IPS DF 19.7 (cell line): ENCODE data around the gene TOMM7.
A peak's percentile ranks its signal among the peaks of the same experiment; 100 is the strongest.

Source experiments
- DNase-seq: peaks from one replicate; pipeline ENCODE4 v3.0.0-alpha.2; 2013; ENCODE audit warnings: low read depth, low spot score

The TOMM7 gene

GRCh38 chr7:22822486-22823141 is at the start of gene TOMM7:
Gene TOMM7 (minus strand): TSS chr7:22822849. CDS start chr7:22822779, 70 bp downstream.
- peak; percentile 96 for DNase-seq

- no peak for DNase-seq
These were observed 49.6 kb upstream of the TOMM7 start for GRCh38 chr7:22872096-22872807.

GRCh38 chr7:22871661-22872060 is 49.0 kb upstream of the TOMM7 start:
- DNase-seq: no peak

GRCh38 chr7:22868509-22868908 is 45.9 kb upstream of the TOMM7 start:
- no peak for DNase-seq

GRCh38 chr7:22867589-22867988 is 44.9 kb upstream of the TOMM7 start:
- no peak for DNase-seq

GRCh38 chr7:22867003-22867402 is 44.4 kb upstream of the TOMM7 start:
- no peak for DNase-seq

GRCh38 chr7:22865602-22865960 is 42.9 kb upstream of the TOMM7 start:
- no peak for DNase-seq

GRCh38 chr7:22864855-22865601 is 42.4 kb upstream of the TOMM7 start:
- no peak for DNase-seq

- no peak for DNase-seq
These were observed 41.7 kb upstream of the TOMM7 start for GRCh38 chr7:22864301-22864700.

GRCh38 chr7:22863156-22863899 is 40.7 kb upstream of the TOMM7 start:
- no peak for DNase-seq

GRCh38 chr7:22861576-22861975 is 38.9 kb upstream of the TOMM7 start:
- no peak for DNase-seq

GRCh38 chr7:22860784-22861482 is 38.3 kb upstream of the TOMM7 start:
- DNase-seq: no peak

GRCh38 chr7:22860337-22860736 is 37.7 kb upstream of the TOMM7 start:
- DNase-seq: no peak

GRCh38 chr7:22859641-22860290 is 37.1 kb upstream of the TOMM7 start:
- DNase-seq: no peak

GRCh38 chr7:22858640-22859561 is 36.3 kb upstream of the TOMM7 start:
- no peak for DNase-seq

- no peak for DNase-seq
These were observed 35.6 kb upstream of the TOMM7 start for GRCh38 chr7:22858274-22858639.

GRCh38 chr7:22856416-22856815 is 33.8 kb upstream of the TOMM7 start:
- DNase-seq: no peak

- DNase-seq: no peak
These were observed 32.4 kb upstream of the TOMM7 start for GRCh38 chr7:22855049-22855392.

GRCh38 chr7:22854158-22855048 is 31.8 kb upstream of the TOMM7 start:
- DNase-seq: peak; percentile 52
